Kidney epithelial cell (primary cell): ENCODE data around the gene CREB5. TPM values are rescaled to one million over a fixed set of nuclear protein-coding genes. Genes with fewer than 3 reads are reported as not detected.
"Not testable (repeated sequence)": the region's sequence is repeated elsewhere in the genome, so short reads cannot be mapped to it uniquely, and the experiment has no call there.

Experiments
- DNase-seq: peaks from one replicate; pipeline ENCODE4 v3.0.0-alpha.2; 2010; ENCODE audit warnings: low read depth
- H3K27me3 ChIP-seq: 2 replicates; pipeline ENCODE4 v1.6.0; 2011; ENCODE audit warnings: low read length; ENCODE audit not compliant: control insufficient read depth, insufficient read depth
- H3K36me3 ChIP-seq: 2 replicates; pipeline ENCODE4 v1.5.1; 2011; ENCODE audit warnings: low read length; ENCODE audit not compliant: control insufficient read depth, insufficient read depth
- H3K4me3 ChIP-seq: 2 replicates; pipeline ENCODE4 v1.5.1; 2011; ENCODE audit warnings: low read depth, mild to moderate bottlenecking, control low read depth, low read length
- total RNA-seq: library from RNA; depleted of rRNA; stranded (reverse); fragments of >200 nt; gene quantifications from 2 replicates; pipeline ENCODE4 v1.2.3, GENCODE V29; 2015
- TF ChIP-seq, protein P1 (sequence below): IDR thresholded peaks from 2 replicates; pipeline ENCODE4 v1.5.1; 2011; ENCODE audit warnings: mild to moderate bottlenecking, moderate library complexity, low read length, control low read depth, inconsistent platforms; ENCODE audit not compliant: insufficient read depth, poor library complexity, severe bottlenecking

Gene CREB5
- total RNA-seq, 1 donor from 2014 or later: 27.9 TPM

DNA sequence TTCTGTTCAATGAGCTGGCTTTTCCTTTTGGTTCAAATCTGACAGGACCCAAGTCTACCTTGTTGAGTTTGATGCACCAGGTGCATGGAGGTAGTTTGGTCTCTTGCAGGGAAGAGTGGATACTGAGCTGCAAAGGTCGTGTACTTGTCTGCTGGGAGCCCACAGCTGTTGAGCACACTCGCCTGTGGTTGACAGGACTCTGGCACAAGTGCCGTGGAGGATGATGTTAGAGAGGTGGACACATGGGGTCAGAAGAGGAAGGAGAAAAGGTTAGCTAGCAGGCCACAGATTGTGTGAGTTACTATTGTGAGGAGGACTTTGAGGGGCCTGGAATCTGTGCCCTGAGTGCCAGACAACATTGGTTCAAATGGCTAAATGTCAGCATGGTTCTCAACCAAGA lies 197.3 kb downstream of the CREB5 start:
- TF ChIP-seq, protein P1, sequence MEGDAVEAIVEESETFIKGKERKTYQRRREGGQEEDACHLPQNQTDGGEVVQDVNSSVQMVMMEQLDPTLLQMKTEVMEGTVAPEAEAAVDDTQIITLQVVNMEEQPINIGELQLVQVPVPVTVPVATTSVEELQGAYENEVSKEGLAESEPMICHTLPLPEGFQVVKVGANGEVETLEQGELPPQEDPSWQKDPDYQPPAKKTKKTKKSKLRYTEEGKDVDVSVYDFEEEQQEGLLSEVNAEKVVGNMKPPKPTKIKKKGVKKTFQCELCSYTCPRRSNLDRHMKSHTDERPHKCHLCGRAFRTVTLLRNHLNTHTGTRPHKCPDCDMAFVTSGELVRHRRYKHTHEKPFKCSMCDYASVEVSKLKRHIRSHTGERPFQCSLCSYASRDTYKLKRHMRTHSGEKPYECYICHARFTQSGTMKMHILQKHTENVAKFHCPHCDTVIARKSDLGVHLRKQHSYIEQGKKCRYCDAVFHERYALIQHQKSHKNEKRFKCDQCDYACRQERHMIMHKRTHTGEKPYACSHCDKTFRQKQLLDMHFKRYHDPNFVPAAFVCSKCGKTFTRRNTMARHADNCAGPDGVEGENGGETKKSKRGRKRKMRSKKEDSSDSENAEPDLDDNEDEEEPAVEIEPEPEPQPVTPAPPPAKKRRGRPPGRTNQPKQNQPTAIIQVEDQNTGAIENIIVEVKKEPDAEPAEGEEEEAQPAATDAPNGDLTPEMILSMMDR: no peak
- H3K27me3 ChIP-seq: no peaks in the 10 kb centered on the region
- DNase-seq: no peak
- H3K4me3 ChIP-seq: no peak overlapping the region
- no peaks in the 10 kb centered on the region for H3K36me3 ChIP-seq

GRCh38 chr7:28611399-28611897 lies 199.1 kb downstream of the CREB5 start:
- H3K27me3 ChIP-seq, H3K36me3 ChIP-seq, DNase-seq, H3K4me3 ChIP-seq: not testable (repeated sequence)

DNA sequence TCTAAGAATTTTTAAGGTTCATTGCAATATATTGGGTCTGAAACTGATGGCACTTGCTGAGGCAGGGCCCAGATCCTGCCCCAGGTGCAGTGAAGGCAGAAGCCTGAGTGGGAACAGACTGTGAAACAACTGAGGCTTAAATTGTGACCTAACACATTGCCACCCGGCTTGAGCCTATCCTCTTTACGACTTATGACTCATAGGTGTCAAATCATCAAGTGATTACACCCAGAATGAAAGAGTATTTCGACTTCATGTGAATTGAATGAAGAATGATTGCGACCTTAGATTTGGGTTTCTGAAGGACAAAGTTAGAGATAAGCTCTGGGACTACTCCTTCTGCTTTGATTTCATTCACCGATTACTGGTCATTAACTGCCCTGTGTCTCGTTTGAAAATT lies 200.9 kb downstream of the CREB5 start:
- Histone ChIP-seq H3K27me3 (no peaks in the 10 kb centered on the region), H3K36me3 (no peaks in the 10 kb centered on the region), H3K4me3 (no peak overlapping the region)
- DNase-seq: no peak
- TF ChIP-seq, protein P1: no peak

GRCh38 chr7:28615091-28615490 lies 202.8 kb downstream of the CREB5 start:
- TF ChIP-seq, protein P1: no peak
- Histone ChIP-seq H3K4me3 (no peak overlapping the region), H3K36me3 (no peaks in the 10 kb centered on the region), H3K27me3 (no peaks in the 10 kb centered on the region)
- no peak for DNase-seq

DNA sequence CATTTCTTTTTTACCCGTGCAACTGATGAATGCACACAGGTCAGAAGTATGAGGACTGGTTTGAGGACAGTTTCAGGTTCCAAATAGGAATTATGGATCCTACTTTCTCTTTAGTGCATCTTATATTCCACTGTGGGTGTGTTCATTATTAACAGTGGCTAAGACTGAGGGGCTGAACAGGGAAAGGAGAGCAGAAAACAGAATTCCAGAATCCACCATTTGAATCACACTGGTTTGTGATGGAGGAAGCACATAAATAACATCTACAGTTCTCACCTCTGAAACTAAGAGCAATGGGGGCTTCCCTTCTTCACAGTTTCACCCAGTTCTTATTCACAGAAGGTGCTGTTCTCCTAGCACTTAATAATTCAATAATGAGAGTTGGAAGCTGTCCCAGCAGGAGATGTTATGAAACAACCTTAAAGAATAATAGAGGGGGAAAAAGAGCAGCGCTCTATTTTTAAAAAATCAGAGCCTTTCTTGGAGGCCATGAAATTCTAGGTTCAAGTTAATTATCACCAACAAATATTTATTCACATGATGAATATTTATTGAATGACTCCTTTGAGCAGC lies 205.1 kb downstream of the CREB5 start:
- DNase-seq: no peak
- H3K4me3 ChIP-seq: no peak overlapping the region
- H3K36me3 ChIP-seq: no peaks in the 10 kb centered on the region
- H3K27me3 ChIP-seq: no peaks in the 10 kb centered on the region
- TF ChIP-seq, protein P1: no peak

GRCh38 chr7:28618383-28618782 lies 206.1 kb downstream of the CREB5 start:
- no peaks in the 10 kb centered on the region for H3K36me3 ChIP-seq
- no peak for DNase-seq
- no peaks in the 10 kb centered on the region for H3K27me3 ChIP-seq
- TF ChIP-seq, protein P1: no peak
- no peak overlapping the region for H3K4me3 ChIP-seq
